ENCODE measurements around the gene LCN2.

Gene LCN2

DNA sequence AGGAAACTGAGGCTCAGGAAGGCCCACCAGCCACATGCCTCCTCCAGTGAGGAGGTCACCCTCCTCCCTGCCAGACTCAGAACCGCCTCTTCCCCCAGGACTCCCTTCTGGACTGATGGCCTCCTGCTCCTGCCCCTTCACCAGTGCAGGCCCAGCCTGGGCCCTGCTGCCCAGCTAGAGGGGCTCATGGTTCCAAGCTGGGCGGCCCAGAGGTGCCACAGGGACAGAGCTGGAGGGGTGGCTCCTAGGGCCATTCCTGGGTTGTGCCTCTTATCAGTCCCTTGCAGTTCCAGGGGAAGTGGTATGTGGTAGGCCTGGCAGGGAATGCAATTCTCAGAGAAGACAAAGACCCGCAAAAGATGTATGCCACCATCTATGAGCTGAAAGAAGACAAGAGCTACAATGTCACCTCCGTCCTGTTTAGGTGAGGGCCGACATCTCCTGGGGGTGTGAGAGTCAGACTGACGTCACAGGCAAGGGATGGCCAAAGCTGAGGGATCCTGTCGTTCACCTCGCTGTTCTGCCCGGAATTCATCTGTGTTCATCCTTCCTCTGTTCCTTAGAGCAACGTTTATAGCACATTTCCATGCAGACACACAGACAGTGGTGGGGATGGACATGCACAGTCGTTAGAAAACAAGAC lies 819 bp downstream of the LCN2 start:
- Mint-ChIP-seq H3K9me3 (no peaks in the 10 kb centered on the region), H3K36me3 (ENCODE audit: low read depth) (no peaks in the 10 kb centered on the region), H3K27ac (no peak overlapping the region), H3K4me3 (no peak overlapping the region), H3K4me1 (peaks cover 48% of the 10 kb centered on the region), H3K27me3 (ENCODE audit: low read depth, poor library complexity) (peaks cover 9% of the 10 kb centered on the region)
- no peak for DNase-seq
- TF ChIP-seq, protein P1, sequence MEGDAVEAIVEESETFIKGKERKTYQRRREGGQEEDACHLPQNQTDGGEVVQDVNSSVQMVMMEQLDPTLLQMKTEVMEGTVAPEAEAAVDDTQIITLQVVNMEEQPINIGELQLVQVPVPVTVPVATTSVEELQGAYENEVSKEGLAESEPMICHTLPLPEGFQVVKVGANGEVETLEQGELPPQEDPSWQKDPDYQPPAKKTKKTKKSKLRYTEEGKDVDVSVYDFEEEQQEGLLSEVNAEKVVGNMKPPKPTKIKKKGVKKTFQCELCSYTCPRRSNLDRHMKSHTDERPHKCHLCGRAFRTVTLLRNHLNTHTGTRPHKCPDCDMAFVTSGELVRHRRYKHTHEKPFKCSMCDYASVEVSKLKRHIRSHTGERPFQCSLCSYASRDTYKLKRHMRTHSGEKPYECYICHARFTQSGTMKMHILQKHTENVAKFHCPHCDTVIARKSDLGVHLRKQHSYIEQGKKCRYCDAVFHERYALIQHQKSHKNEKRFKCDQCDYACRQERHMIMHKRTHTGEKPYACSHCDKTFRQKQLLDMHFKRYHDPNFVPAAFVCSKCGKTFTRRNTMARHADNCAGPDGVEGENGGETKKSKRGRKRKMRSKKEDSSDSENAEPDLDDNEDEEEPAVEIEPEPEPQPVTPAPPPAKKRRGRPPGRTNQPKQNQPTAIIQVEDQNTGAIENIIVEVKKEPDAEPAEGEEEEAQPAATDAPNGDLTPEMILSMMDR (IDR thresholded peaks at IDR 0.05) = no peak

DNA sequence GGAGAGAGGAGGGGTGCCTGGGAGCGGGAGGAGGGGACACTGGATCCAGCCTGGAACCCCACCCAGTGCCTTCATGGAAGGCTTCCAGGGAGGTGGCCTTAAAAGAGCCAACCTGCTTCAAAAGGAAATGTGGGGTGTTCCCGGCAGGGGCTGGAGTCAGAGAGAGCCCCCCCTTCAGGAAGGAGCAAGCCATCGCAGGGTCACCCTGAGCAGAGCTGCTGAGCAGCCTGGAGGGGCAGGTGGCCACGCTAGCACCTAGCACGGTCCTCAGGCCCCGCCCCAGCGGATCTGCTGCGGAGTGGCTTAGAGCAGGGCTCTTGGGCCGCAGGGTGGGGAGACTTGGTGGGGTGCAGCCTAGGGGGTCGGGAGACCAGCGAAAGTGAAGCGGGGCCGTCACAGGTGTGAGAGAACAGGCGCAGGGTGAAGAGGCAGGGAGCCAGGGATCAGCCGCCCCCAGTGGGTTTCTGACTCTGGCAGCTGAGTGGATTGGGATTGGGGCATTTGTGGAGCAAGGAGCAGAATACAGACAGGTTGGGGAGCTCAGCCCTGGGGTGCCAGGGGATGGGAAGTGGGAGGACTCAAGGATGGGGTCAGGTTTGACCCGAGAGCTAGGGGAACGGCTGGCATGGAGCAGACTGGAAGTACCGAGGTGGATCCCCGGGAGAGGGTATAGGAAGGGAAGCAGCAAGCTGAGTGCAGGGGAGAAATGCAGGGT lies 1.5 kb downstream of the LCN2 start:
- peak overlapping the region; percentile 86 for H3K27ac Mint-ChIP-seq
- no peaks in the 10 kb centered on the region for H3K9me3 Mint-ChIP-seq
- H3K4me3 Mint-ChIP-seq = no peak overlapping the region
- H3K36me3 Mint-ChIP-seq (ENCODE audit: low read depth) = no peaks in the 10 kb centered on the region
- peak; percentile 28 for DNase-seq
- TF ChIP-seq, protein P1 (IDR thresholded peaks at IDR 0.05) = peak; percentile 11
- peaks cover 47% of the 10 kb centered on the region for H3K4me1 Mint-ChIP-seq
- H3K27me3 Mint-ChIP-seq (ENCODE audit: low read depth, poor library complexity) = peaks cover 12% of the 10 kb centered on the region

DNA sequence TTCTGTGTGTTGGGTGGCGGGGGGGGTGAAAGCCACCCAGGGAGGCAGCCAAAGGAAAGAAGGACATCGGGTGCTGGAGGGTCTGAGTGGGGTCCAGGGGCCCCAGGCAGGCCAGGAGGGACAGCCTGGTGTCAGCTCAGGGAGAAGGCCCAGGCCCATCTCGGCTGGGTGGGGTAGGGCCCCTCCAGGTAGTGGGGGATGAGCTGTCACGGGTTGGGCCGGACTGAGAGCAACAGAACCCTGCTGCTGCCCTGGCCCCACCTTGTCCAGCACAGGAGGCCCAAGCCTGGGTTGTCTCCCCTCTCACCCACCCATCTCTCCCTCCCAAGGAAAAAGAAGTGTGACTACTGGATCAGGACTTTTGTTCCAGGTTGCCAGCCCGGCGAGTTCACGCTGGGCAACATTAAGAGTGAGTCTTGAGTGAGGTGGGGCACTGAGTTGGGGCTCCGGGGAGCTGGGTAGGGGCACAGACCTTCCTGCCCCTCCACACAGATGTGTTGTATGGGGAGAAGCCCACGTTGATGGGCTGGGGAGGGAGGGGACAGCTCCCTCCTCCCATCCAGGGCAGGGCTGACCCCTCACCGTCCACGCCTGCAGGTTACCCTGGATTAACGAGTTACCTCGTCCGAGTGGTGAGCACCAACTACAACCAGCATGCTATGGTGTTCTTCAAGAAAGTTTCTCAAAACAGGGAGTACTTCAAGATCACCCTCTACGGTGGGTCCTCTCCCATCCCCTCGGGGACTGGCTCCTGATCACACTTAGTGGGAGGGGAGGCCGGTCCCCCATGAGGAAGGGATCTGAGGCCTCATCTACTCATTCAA lies 2.3 kb downstream of the LCN2 start:
- H3K27me3 Mint-ChIP-seq (ENCODE audit: low read depth, poor library complexity) = peaks cover 13% of the 10 kb centered on the region
- TF ChIP-seq, protein P1 (IDR thresholded peaks at IDR 0.05) = no peak
- H3K36me3 Mint-ChIP-seq (ENCODE audit: low read depth) = no peaks in the 10 kb centered on the region
- no peaks in the 10 kb centered on the region for H3K9me3 Mint-ChIP-seq
- H3K27ac Mint-ChIP-seq = peak overlapping the region; percentile 86
- DNase-seq = no peak
- H3K4me1 Mint-ChIP-seq = peaks cover 46% of the 10 kb centered on the region
- no peak overlapping the region for H3K4me3 Mint-ChIP-seq

DNA sequence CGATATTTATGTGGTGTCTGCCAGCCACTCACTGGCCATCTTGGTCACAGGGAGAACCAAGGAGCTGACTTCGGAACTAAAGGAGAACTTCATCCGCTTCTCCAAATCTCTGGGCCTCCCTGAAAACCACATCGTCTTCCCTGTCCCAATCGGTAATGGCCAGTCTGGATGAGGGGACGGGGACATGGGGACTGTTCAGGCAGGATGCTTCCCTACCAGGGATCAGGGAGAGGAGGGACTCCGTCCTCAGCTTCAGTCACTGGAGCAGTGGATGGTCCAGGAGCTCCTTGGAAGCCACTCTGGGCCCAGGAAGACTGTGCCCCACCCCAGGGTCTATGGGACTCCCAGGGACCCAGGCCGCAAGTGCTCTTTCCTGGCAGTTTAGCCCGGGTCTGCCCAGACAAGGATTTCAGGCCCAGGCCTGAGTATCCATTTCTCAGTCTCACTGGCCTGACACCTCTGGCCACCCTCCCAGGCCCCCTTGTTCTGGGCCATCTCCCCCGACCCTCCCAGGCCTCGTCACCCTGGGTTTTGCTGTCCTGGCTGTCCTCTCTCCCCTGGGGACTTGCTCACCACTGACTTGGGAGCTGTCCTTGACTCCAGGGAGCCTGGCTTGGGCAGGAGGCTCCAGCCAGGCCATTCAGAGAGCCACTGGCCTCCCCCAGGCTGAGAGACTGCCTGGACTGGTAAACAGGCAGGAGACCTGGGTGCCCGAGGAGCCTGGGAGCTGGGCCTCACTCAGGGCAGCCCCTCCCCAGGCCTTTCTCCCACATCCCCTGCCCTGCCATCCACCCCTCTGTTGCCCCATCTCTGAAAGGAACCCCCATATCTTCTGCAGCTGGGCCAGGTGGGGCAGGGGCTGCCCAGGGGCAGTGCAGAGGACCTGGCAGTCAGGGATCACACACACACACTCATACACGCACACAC lies 3.1 kb downstream of the LCN2 start:
- TF ChIP-seq, protein P1 (IDR thresholded peaks at IDR 0.05) = no peak
- Mint-ChIP-seq H3K9me3 (no peaks in the 10 kb centered on the region), H3K27ac (no peak overlapping the region), H3K27me3 (ENCODE audit: low read depth, poor library complexity) (peaks cover 13% of the 10 kb centered on the region), H3K36me3 (ENCODE audit: low read depth) (no peaks in the 10 kb centered on the region), H3K4me3 (no peak overlapping the region), H3K4me1 (peaks cover 41% of the 10 kb centered on the region)
- no peak for DNase-seq

DNA sequence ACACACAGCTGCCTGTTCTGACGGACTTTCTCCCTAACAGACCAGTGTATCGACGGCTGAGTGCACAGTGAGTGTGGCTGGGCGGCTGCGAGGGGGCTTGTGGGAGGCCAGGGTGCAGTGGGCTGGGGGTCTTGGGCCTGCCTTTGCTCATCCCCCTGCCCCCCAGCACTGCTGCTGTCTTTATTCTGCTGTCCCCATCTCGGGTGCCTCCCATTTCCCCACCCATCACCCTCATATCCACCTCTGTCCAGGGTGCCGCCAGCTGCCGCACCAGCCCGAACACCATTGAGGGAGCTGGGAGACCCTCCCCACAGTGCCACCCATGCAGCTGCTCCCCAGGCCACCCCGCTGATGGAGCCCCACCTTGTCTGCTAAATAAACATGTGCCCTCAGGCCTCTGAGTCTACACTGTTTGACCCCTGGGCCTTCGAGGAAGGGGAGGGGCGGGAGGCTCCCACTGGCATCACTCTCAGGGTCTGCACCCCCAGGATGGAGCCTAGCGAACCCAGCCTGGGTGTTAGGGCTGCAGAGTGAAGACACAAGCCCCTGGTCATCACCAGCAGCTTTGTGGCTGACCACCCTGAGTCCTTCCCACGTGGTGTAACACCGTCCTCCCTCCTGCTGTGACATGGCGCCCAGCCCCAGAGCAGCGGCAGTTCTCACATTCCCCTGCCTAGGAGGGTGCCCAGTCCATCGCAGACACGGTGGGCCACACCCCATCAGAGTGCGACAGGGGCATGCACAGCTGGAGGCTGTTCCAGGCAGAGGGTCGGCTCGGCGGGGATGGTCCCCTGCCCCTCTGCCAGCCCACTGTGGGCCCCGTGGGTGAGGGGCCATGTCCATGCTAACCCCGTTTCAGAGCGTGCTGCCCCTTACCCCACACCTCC lies 4.0 kb downstream of the LCN2 start:
- no peaks in the 10 kb centered on the region for H3K9me3 Mint-ChIP-seq
- no peak overlapping the region for H3K4me3 Mint-ChIP-seq
- no peak for DNase-seq
- H3K27me3 Mint-ChIP-seq (ENCODE audit: low read depth, poor library complexity) = peaks cover 13% of the 10 kb centered on the region
- no peaks in the 10 kb centered on the region for H3K36me3 Mint-ChIP-seq (ENCODE audit: low read depth)
- no peak overlapping the region for H3K27ac Mint-ChIP-seq
- H3K4me1 Mint-ChIP-seq = peaks cover 41% of the 10 kb centered on the region
- TF ChIP-seq, protein P1 (IDR thresholded peaks at IDR 0.05) = no peak

All from nephron progenitor cell (in vitro differentiated cells).